Body of pancreas (tissue), 4 donors: ENCODE measurements around the gene ZNF212. TPM values are rescaled to one million over a fixed set of nuclear protein-coding genes. Genes with fewer than 3 reads are reported as not detected.

ENCODE experiments used
- ATAC-seq: fragments of 150-250 bp; one replicate; pipeline ENCODE4 v1.9.1; 2016
- DNase-seq, 4 donors: peaks; one replicate each; pipeline ENCODE4 v3.0.0-alpha.2; 2019
- H3K27ac ChIP-seq, 4 donors: fragments of 200-600 bp; sonication (generic); 1 replicate in 3 of 4; 2 replicates in 1 of 4; pipeline versions ENCODE4 v1.5.1 to v1.6.1; 2016 to 2019; ENCODE audit warnings: mild to moderate bottlenecking in 1 of 4, mixed read lengths in 1 of 4, moderate library complexity in 1 of 4
- H3K27me3 ChIP-seq, 2 donors: fragments of 200-600 bp; sonication (generic); one replicate each; pipeline ENCODE4 v1.6.0; 2016; ENCODE audit warnings: mild to moderate bottlenecking in 1 of 2
- H3K36me3 ChIP-seq, 2 donors: fragments of 200-600 bp; sonication (generic); replicated peaks in 1 of 2; 2 replicates each; pipeline ENCODE4 v1.5.1; 2016; ENCODE audit warnings: low read depth in 2 of 2; ENCODE audit not compliant: insufficient read depth in 1 of 2
- H3K4me1 ChIP-seq: fragments of 200-600 bp; sonication (generic); one replicate; pipeline ENCODE4 v1.6.0; 2016
- H3K4me3 ChIP-seq, 2 donors: fragments of 200-600 bp; sonication (generic); 1 replicate in 1 of 2; 2 replicates in 1 of 2; pipeline ENCODE4 v1.5.1; 2016 to 2019
- H3K9me3 ChIP-seq, 3 donors: fragments of 200-600 bp; sonication (generic); 1 replicate in 2 of 3; 2 replicates in 1 of 3; pipeline ENCODE4 v1.5.1; 2016
- CTCF ChIP-seq, 7 experiments: fragments of 450-650 bp in 4 of 7; fragments of 200-600 bp in 3 of 7; sonication (generic) in 3 of 7; IDR thresholded peaks; one replicate each; pipeline ENCODE4 v1.5.1; 2016 to 2019; ENCODE audit warnings: antibody characterized with exemption in 7 of 7
- POLR2A ChIP-seq, 3 donors: fragments of 450-650 bp; IDR thresholded peaks; one replicate each; pipeline ENCODE4 v1.6.1; 2016; ENCODE audit warnings: antibody characterized with exemption in 3 of 3, mild to moderate bottlenecking in 2 of 3
- WGBS, 2 donors: methylation state at CpG; one replicate each; pipeline ENCODE4 v1.1.5; 2017; 5-methylcytosine and 5-hydroxymethylcytosine counted together
- intact Hi-C: fragments of 100-400 bp; cut with DNase I; formaldehyde crosslinking; loops from one replicate; pipeline ENCODE4 v1.15.1; 2023
- total RNA-seq, 2 donors: library from RNA; depleted of rRNA; stranded (reverse); fragments of >200 nt; gene quantifications; one replicate each; pipeline ENCODE4 v1.1.0, GENCODE V29; 2016

The ZNF212 gene
- total RNA-seq, 2 donors from 2014 or later = 5.7 to 6.6 TPM

DNA sequence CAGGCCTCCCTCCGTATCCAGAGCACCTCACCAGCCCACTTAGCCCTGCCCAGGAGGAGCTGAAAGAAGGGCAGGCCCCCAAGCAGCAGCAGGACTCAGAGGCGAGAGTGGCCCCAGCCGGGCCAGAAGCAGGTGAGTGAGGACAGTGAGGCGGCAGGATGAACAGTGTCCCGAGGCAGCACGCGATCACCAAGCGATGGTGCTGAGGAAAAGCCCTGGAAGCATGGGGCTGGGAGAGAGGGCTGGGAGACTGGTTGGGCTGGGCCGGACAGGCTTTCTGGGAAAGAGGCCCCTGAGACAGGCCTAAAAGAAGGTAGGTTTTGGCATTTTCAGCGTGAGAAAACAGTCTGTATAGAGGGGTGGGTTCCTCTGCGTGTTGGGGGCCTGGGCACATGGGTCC, 38.9 kb downstream of the ZNF212 start:
- H3K4me3 ChIP-seq = no peak overlapping the region
- intact Hi-C loops = no loop called here
- H3K27me3 ChIP-seq = no peaks in the 10 kb centered on the region
- peaks cover 0 to 2% of the 10 kb centered on the region in 2 donors for H3K36me3 ChIP-seq
- TF ChIP-seq POLR2A (IDR thresholded peaks at IDR 0.05) (no peak), CTCF (IDR thresholded peaks at IDR 0.05) (no peak)
- 93% methylated on average over 11 of the region's 11 CpGs for WGBS, 2 donors
- no peaks in the 10 kb centered on the region for H3K4me1 ChIP-seq
- no peak overlapping the region for H3K27ac ChIP-seq
- H3K9me3 ChIP-seq = no peaks in the 10 kb centered on the region
- DNase-seq = no peak
- ATAC-seq = no peak

DNA sequence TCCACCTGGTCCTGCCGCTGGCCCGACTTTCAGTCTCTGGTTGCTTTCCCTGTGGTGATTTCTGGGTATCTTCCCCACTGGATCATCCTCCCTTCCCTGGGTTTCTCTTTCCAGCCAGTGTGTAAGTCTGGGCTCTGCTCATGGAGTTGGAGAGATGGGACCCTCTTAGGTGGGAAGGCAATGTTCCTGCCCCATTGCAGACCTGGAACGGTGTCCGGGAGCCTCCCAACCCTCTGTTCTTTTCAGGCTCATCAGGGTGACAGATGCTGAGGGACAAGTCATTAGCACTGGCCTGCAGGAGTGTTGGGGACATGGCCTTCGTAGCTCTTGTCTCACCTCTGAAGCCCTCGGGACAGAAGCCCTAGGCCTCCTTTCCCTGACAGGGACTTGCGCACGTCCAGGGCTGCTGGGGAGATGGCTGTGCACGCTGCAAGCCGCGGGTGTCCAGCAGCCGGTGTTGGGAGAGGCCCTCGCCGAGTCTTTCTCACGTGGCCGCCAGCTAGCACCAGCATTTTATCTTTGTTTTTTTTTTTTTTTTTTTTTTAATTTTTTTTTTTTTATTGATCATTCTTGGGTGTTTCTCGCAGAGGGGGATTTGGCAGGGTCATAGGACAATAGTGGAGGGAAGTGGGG, 39.8 kb downstream of the ZNF212 start:
- Histone ChIP-seq H3K27me3 (no peaks in the 10 kb centered on the region), H3K27ac (no peak overlapping the region), H3K4me3 (no peak overlapping the region), H3K36me3 (peaks cover 0 to 2% of the 10 kb centered on the region in 2 donors), H3K4me1 (peaks cover under 1% of the 10 kb centered on the region), H3K9me3 (no peaks in the 10 kb centered on the region)
- WGBS, 2 donors = 91 to 94% methylated on average over 17 of the region's 17 CpGs
- TF ChIP-seq POLR2A (IDR thresholded peaks at IDR 0.05) = no peak
- no peak for TF ChIP-seq CTCF (IDR thresholded peaks at IDR 0.05)
- ATAC-seq = no peak
- DNase-seq = no peak
- intact Hi-C loops = no loop called here

DNA sequence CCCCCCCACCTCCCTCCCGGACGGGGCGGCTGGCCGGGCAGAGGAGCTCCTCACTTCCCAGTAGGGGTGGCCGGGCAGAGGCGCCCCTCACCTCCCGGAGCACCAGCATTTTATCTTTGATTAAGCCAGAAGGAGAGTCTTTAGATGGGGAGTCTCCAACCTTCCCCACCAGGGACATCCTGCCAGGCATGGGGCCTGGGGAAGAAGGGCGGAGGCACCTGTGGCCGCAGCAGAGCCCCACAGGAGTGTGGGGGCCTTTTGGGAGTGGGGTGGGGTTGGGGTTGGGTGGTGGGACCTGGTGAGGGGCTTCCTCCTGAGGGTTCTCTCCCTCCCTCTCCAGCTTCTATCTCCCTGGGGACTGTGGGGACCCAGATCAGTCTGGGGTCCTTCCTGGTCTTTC, 40.7 kb downstream of the ZNF212 start:
- H3K4me3 ChIP-seq = no peak overlapping the region
- no peak for TF ChIP-seq POLR2A (IDR thresholded peaks at IDR 0.05)
- no peak for TF ChIP-seq CTCF (IDR thresholded peaks at IDR 0.05)
- H3K27me3 ChIP-seq = no peaks in the 10 kb centered on the region
- WGBS, 2 donors = 83 to 92% methylated on average over 2 to 5 of the region's 9 CpGs
- H3K9me3 ChIP-seq = no peaks in the 10 kb centered on the region
- intact Hi-C loops = no loop called here
- H3K27ac ChIP-seq = no peak overlapping the region
- peaks cover 0 to 2% of the 10 kb centered on the region in 2 donors for H3K36me3 ChIP-seq
- DNase-seq (no peak), ATAC-seq (no peak)
- peaks cover 7% of the 10 kb centered on the region for H3K4me1 ChIP-seq

- DNase-seq = no peak
- ATAC-seq = no peak
Measured at GRCh38 chr7:149280661-149281507, 41.4 kb downstream of the ZNF212 start.

More at GRCh38 chr7:149280661-149281507, 41.4 kb downstream of the ZNF212 start:
- H3K27me3 ChIP-seq = no peaks in the 10 kb centered on the region
- H3K9me3 ChIP-seq = no peaks in the 10 kb centered on the region
- no peak overlapping the region for H3K4me3 ChIP-seq
- intact Hi-C loops = no loop called here
- H3K36me3 ChIP-seq = peaks cover 0 to 2% of the 10 kb centered on the region in 2 donors
- TF ChIP-seq POLR2A (IDR thresholded peaks at IDR 0.05) = no peak
- TF ChIP-seq CTCF (IDR thresholded peaks at IDR 0.05) = no peak
- no peak overlapping the region for H3K27ac ChIP-seq
- peaks cover 11% of the 10 kb centered on the region for H3K4me1 ChIP-seq
- WGBS, 2 donors = 85 to 89% methylated on average over 5 to 8 of the region's 8 CpGs
